OCI-LY3 (cell line): ENCODE data around the gene PLD4.

ENCODE experiments used
- H2AFZ ChIP-seq: fragments of 200-600, 300-600 bp; shearing (Covaris generic); 2 replicates; pipeline ENCODE4 v1.6.0; 2014; ENCODE audit warnings: antibody characterized with exemption, low read depth, low read length
- H3K27ac ChIP-seq: fragments of 200-600, 300-600 bp; sonication (generic); 2 replicates; pipeline ENCODE4 v1.5.1; 2014; ENCODE audit warnings: mild to moderate bottlenecking, low read length, moderate library complexity, mixed read lengths
- H3K27me3 ChIP-seq: fragments of 200-600, 300-600 bp; sonication (generic); 2 replicates; pipeline ENCODE4 v1.6.1; 2014; ENCODE audit warnings: low read depth, low read length, mixed read lengths
- H3K36me3 ChIP-seq: fragments of 200-600, 300-600 bp; sonication (generic); replicated peaks from 2 replicates; pipeline ENCODE3; 2014; ENCODE audit warnings: low read depth, low read length, mixed read lengths
- H3K4me1 ChIP-seq: fragments of 300-600, 200-600 bp; sonication (generic); 2 replicates; pipeline ENCODE4 v1.6.1; 2014; ENCODE audit warnings: low read length, mixed read lengths
- H3K4me2 ChIP-seq: fragments of 200-600, 300-600 bp; sonication (generic); 2 replicates; pipeline ENCODE4 v1.6.1; 2014; ENCODE audit warnings: low read length, mixed read lengths
- H3K4me3 ChIP-seq: fragments of 300-600, 200-600 bp; sonication (generic); 2 replicates; pipeline ENCODE4 v1.5.1; 2014; ENCODE audit warnings: antibody characterized with exemption, mild to moderate bottlenecking, low read length, moderate library complexity
- H3K79me2 ChIP-seq: fragments of 300-600, 200-600 bp; shearing (Covaris generic); 2 replicates; pipeline ENCODE4 v1.6.1; 2014; ENCODE audit warnings: mild to moderate bottlenecking, low read length, mixed read lengths
- H3K9ac ChIP-seq: fragments of 300-600, 200-600 bp; shearing (Covaris generic); 2 replicates; pipeline ENCODE4 v1.6.0; 2014; ENCODE audit warnings: mild to moderate bottlenecking, low read length, moderate library complexity
- H3K9me3 ChIP-seq: fragments of 200-600, 300-600 bp; shearing (Covaris generic); 2 replicates; pipeline ENCODE4 v1.6.1; 2014; ENCODE audit warnings: low read length, mixed read lengths; ENCODE audit not compliant: insufficient read depth
- H4K20me1 ChIP-seq: fragments of 200-600, 300-600 bp; sonication (generic); 2 replicates; pipeline ENCODE4 v1.6.1; 2016; ENCODE audit warnings: low read length, mixed read lengths; ENCODE audit not compliant: insufficient read depth
- EZH2phosphoT487 ChIP-seq: fragments of 200-600 bp; shearing (Covaris generic); IDR thresholded peaks from 2 replicates; pipeline ENCODE4 v1.6.1; 2018; ENCODE audit warnings: antibody characterized with exemption, mixed run types, low read depth
- TF ChIP-seq, protein P1 (sequence below): fragments of 200-600, 300-600 bp; sonication (generic); IDR thresholded peaks from 2 replicates; pipeline ENCODE4 v1.5.1; 2014; ENCODE audit warnings: antibody characterized with exemption, low read length, low read depth

The PLD4 gene

GRCh38 chr14:104978746-104979691, 54.3 kb downstream of the PLD4 start:
- Histone ChIP-seq H3K4me2 (no peak overlapping the region), H3K79me2 (no peaks in the 10 kb centered on the region), H3K27me3 (no peaks in the 10 kb centered on the region), H3K9me3 (no peaks in the 10 kb centered on the region), H2AFZ (no peak overlapping the region), H3K4me3 (no peak overlapping the region), H3K36me3 (no peaks in the 10 kb centered on the region), H3K27ac (no peak overlapping the region), H3K9ac (no peak overlapping the region), H4K20me1 (no peaks in the 10 kb centered on the region), H3K4me1 (peaks cover 8% of the 10 kb centered on the region; the same call in 1 of the 2 replicates)
- TF ChIP-seq, protein P1, sequence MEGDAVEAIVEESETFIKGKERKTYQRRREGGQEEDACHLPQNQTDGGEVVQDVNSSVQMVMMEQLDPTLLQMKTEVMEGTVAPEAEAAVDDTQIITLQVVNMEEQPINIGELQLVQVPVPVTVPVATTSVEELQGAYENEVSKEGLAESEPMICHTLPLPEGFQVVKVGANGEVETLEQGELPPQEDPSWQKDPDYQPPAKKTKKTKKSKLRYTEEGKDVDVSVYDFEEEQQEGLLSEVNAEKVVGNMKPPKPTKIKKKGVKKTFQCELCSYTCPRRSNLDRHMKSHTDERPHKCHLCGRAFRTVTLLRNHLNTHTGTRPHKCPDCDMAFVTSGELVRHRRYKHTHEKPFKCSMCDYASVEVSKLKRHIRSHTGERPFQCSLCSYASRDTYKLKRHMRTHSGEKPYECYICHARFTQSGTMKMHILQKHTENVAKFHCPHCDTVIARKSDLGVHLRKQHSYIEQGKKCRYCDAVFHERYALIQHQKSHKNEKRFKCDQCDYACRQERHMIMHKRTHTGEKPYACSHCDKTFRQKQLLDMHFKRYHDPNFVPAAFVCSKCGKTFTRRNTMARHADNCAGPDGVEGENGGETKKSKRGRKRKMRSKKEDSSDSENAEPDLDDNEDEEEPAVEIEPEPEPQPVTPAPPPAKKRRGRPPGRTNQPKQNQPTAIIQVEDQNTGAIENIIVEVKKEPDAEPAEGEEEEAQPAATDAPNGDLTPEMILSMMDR = no peak
- no peak for TF ChIP-seq EZH2phosphoT487

- Histone ChIP-seq H2AFZ (no peak overlapping the region), H3K4me2 (no peak overlapping the region), H4K20me1 (no peaks in the 10 kb centered on the region), H3K4me1 (peaks cover 8% of the 10 kb centered on the region; the same call in 1 of the 2 replicates), H3K27ac (no peak overlapping the region), H3K9ac (no peak overlapping the region), H3K79me2 (no peaks in the 10 kb centered on the region), H3K36me3 (no peaks in the 10 kb centered on the region), H3K4me3 (no peak overlapping the region), H3K27me3 (no peaks in the 10 kb centered on the region), H3K9me3 (no peaks in the 10 kb centered on the region)
- TF ChIP-seq, protein P1 = no peak
- no peak for TF ChIP-seq EZH2phosphoT487
Measured at GRCh38 chr14:104979758-104980610, 55.3 kb downstream of the PLD4 start.

DNA sequence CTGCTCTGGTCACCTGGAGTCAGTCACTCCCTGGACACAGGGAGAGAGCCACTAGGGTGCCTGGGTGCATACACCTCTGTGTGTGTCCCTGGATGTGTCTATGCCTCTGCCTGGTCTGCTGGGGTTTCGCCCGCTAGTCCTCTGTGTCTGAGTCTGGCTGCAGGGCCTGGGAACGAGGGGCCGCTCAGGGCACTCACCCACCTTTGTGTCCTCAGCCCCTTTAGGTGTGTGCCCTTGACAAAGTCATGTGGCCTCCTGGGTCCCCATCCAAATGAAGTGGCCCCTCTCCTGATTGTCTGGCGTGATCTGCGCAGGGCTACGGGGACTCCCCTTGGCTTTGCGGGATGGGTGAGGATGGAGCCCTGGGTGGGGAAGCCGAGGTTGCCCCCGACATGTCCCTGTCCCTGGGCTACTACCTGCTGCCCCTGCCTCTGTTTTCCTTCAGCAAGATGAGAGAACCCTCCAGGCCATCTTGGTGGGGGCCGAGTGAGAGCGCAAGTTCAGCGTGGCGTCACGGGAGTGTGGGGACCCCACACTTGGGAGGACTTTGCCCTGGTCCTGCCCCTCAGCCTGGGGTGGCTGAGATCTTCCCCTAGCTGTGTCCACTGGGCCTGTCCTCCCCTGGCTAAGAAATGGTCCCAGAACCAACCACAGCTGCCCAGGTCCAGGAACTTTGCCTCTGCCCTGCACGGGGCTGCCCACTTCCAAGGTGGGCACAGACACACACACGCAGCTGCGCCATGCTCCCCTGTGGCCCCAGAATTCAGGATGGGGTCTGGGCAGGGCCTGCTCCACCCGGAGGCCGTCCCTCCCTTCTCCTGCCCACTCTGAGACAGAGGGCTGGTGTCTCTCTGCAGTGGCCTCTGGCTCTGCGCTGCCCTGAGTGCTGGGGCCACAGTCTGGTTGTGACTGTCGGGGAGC, 56.2 kb downstream of the PLD4 start:
- no peak overlapping the region for H3K4me3 ChIP-seq
- H3K9me3 ChIP-seq = no peaks in the 10 kb centered on the region
- H3K27me3 ChIP-seq = no peaks in the 10 kb centered on the region
- no peak for TF ChIP-seq EZH2phosphoT487
- TF ChIP-seq, protein P1 = no peak
- no peak overlapping the region for H3K27ac ChIP-seq
- no peaks in the 10 kb centered on the region for H3K79me2 ChIP-seq
- no peaks in the 10 kb centered on the region for H4K20me1 ChIP-seq
- no peak overlapping the region for H2AFZ ChIP-seq
- H3K4me2 ChIP-seq = no peak overlapping the region
- peaks cover 7% of the 10 kb centered on the region; the same call in 1 of the 2 replicates for H3K4me1 ChIP-seq
- no peak overlapping the region for H3K9ac ChIP-seq
- no peaks in the 10 kb centered on the region for H3K36me3 ChIP-seq
